ENCODE data around the gene GPATCH3. TPM values are rescaled to one million over a fixed set of nuclear protein-coding genes. Genes with fewer than 3 reads are reported as not detected.

The GPATCH3 gene
- total and polyA plus RNA-seq, 2 experiments from 2014 or later = 6.3 to 9.3 TPM

DNA sequence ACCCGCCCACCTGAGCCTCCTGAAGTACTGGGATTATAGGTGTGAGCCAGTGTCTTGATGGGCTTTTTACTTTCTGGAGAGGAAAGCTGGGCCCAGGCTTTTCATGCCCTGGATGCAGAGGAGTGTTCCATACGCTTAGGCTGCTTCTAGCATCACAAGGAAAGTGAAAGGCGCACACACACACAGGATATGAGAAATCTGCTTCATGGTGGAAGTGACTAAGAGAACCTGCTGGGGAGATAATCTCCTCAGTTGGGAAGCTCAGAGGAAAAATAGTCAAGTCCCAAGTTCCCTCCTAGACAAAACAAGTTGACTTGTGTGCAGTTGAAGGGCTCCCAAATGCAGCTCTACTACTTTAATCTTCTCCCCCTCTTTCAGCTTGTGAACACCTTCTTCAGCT, 23.4 kb upstream of the GPATCH3 start:
- peaks cover 67% of the 10 kb centered on the region for H3K79me2 ChIP-seq (ENCODE audit: insufficient read depth)

DNA sequence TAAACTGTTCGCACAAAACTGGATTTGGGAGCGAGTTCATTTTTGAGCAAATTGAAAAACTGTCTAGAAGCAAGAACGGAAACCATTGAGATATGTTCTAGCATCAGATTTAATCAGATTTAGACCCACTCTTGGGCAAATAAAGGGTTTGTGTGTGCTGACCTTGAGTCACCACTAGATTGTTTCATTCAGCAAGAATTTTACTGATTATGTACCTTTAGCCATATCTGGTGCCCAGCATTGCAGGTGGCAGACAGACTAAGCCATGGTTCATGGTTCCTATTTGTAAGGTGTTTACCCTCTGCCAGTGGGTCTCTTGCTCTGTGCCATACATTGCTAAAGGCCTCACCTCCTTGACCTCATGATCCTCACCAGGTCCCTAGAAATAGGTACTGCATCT, 22.6 kb upstream of the GPATCH3 start:
- in situ Hi-C loops (cut with MboI) = no loop called here
- peaks cover 24% of the 10 kb centered on the region for H3K36me3 ChIP-seq (ENCODE audit: low read depth)
- peak overlapping the region; percentile 88 for H3K4me3 ChIP-seq
- 0 out of 2 replicates have a peak overlapping the region, but pooled peaks have one; percentile 78 for H3K27ac ChIP-seq
- no peaks in the 10 kb centered on the region for H3F3A ChIP-seq (ENCODE audit: insufficient read depth)
- 79 to 84% methylated on average over 3 of the region's 3 CpGs for WGBS, 2 experiments (ENCODE audit: low coverage in 1 of 2, low lambda C conversion rate in 2 of 2, missing lambda C conversion rate in 2 of 2)
- peak; percentile 15 for DNase-seq
- H3K79me2 ChIP-seq (ENCODE audit: insufficient read depth) = peaks cover 59% of the 10 kb centered on the region
- H3K9me2 ChIP-seq (ENCODE audit: insufficient read depth) = no peaks in the 10 kb centered on the region
- no peaks in the 10 kb centered on the region for H3K9me3 ChIP-seq (ENCODE audit: low read depth)
- TF ChIP-seq EZH2phosphoT487 (IDR thresholded peaks at IDR 0.05; ENCODE audit: insufficient read depth, low read depth) (no peak), EZH2 (IDR thresholded peaks at IDR 0.05; ENCODE audit: insufficient read depth, poor library complexity, severe bottlenecking) (no peak)
- peak overlapping the region; percentile 99 for H3K4me2 ChIP-seq (ENCODE audit: unreplicated experiment)
- H3K9ac ChIP-seq = peak overlapping the region; percentile 93
- H4K20me1 ChIP-seq (ENCODE audit: insufficient read depth) = no peaks in the 10 kb centered on the region
- H2AFZ ChIP-seq = no peak overlapping the region
- H3K27me3 ChIP-seq (replicated peaks; ENCODE audit: insufficient read depth) = no peaks in the 10 kb centered on the region
- peaks cover 15% of the 10 kb centered on the region; the same call in 1 of the 2 replicates for H3K4me1 ChIP-seq (ENCODE audit: insufficient read depth)

More for the DNA sequence above, 23.4 kb upstream of the GPATCH3 start:
- 87 to 90% methylated on average over 3 of the region's 3 CpGs for WGBS, 2 experiments (ENCODE audit: low coverage in 1 of 2, low lambda C conversion rate in 2 of 2, missing lambda C conversion rate in 2 of 2)
- H3F3A ChIP-seq (ENCODE audit: insufficient read depth) = no peaks in the 10 kb centered on the region
- H3K9me2 ChIP-seq (ENCODE audit: insufficient read depth) = no peaks in the 10 kb centered on the region
- H3K9ac ChIP-seq = no peak overlapping the region
- TF ChIP-seq EZH2 (IDR thresholded peaks at IDR 0.05; ENCODE audit: insufficient read depth, poor library complexity, severe bottlenecking) (no peak), EZH2phosphoT487 (IDR thresholded peaks at IDR 0.05; ENCODE audit: insufficient read depth, low read depth) (no peak)
- peaks cover 15% of the 10 kb centered on the region; the same call in 1 of the 2 replicates for H3K4me1 ChIP-seq (ENCODE audit: insufficient read depth)
- H2AFZ ChIP-seq = no peak overlapping the region
- in situ Hi-C loops (cut with MboI) = no loop called here
- H3K4me2 ChIP-seq (ENCODE audit: unreplicated experiment) = no peak overlapping the region
- DNase-seq = peak; percentile 46
- H3K4me3 ChIP-seq = no peak overlapping the region; the same call in 1 of the 2 replicates
- no peaks in the 10 kb centered on the region for H3K9me3 ChIP-seq (ENCODE audit: low read depth)
- peaks cover 30% of the 10 kb centered on the region for H3K36me3 ChIP-seq (ENCODE audit: low read depth)
- no peak overlapping the region for H3K27ac ChIP-seq
- no peaks in the 10 kb centered on the region for H4K20me1 ChIP-seq (ENCODE audit: insufficient read depth)
- H3K27me3 ChIP-seq (replicated peaks; ENCODE audit: insufficient read depth) = no peaks in the 10 kb centered on the region

DNA sequence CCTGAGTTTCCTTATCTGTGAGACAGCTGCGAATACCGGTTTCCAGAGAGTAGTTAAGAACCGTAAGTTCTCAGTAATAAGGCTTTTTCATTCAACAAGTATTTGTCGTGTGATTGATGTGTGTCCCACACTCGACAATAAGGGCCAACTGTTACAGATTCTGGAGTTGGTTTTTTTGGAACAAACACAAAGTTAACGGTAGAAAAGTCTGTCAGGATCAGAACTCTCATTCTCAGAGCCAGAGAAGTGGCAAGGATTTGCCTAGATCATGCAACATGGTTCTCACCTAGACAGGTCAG, 22.1 kb upstream of the GPATCH3 start:
- H3K9ac ChIP-seq = peak overlapping the region; percentile 93
- H3F3A ChIP-seq (ENCODE audit: insufficient read depth) = no peaks in the 10 kb centered on the region
- no peaks in the 10 kb centered on the region for H3K9me2 ChIP-seq (ENCODE audit: insufficient read depth)
- TF ChIP-seq EZH2 (IDR thresholded peaks at IDR 0.05; ENCODE audit: insufficient read depth, poor library complexity, severe bottlenecking) = no peak
- TF ChIP-seq EZH2phosphoT487 (IDR thresholded peaks at IDR 0.05; ENCODE audit: insufficient read depth, low read depth) = no peak
- H3K79me2 ChIP-seq (ENCODE audit: insufficient read depth) = peaks cover 54% of the 10 kb centered on the region
- peak; percentile 16 for DNase-seq
- H2AFZ ChIP-seq = peak overlapping the region; percentile 97
- WGBS, 2 experiments (ENCODE audit: low coverage in 1 of 2, low lambda C conversion rate in 2 of 2, missing lambda C conversion rate in 2 of 2) = 10 to 12% methylated on average over 6 of the region's 6 CpGs
- in situ Hi-C loops (cut with MboI) = no loop called here
- peak overlapping the region; percentile 88 for H3K4me3 ChIP-seq
- H3K4me2 ChIP-seq (ENCODE audit: unreplicated experiment) = peak overlapping the region; percentile 99
- H4K20me1 ChIP-seq (ENCODE audit: insufficient read depth) = no peaks in the 10 kb centered on the region
- peaks cover 20% of the 10 kb centered on the region for H3K36me3 ChIP-seq (ENCODE audit: low read depth)
- no peaks in the 10 kb centered on the region for H3K9me3 ChIP-seq (ENCODE audit: low read depth)
- H3K27ac ChIP-seq = peak overlapping the region; percentile 78
- peaks cover 15% of the 10 kb centered on the region; the same call in 1 of the 2 replicates for H3K4me1 ChIP-seq (ENCODE audit: insufficient read depth)
- no peaks in the 10 kb centered on the region for H3K27me3 ChIP-seq (replicated peaks; ENCODE audit: insufficient read depth)

DNA sequence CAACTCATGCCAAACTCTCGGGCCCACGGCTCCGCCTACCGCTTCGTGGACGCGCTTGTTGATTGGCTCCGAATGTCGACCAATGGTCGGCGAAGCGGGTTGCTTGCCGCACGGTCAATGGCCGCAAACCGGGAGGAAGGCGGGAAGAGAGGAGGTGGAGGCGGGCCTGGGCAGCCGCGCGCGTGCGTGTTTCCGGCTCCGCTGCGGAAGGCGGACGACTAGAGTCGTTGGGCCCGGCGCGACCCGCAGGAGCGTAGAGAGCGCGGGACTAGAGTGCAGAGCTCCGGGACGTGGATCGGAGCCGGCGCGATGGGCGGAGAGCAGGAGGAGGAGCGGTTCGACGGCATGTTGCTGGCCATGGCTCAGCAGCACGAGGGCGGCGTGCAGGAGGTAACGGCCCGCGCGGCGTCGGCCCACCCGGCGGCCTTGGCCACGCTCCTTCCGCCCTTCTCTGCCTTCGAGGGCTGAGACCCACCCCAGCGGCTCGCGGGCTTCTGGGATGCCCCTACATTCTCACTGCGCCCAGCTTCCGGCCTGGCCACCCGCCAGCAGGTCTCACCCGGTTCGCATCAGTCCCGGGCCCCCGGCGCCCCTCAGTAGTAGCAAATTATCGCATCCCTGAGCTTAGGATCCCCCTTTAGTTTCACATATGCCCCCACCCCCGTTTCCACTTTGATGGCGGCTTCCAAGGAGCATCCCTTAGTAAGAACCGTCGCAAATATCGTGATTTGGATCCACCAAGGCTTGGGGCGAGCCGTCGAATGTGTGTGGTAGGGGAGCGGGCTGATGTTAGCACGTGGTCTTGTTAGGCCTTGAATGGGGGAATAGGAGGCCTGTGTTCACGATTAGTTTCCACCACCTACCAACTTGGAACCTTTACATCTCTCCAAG, 21.5 kb upstream of the GPATCH3 start, which contains the start of gene NUDC:
Gene NUDC (plus strand): TSS at position 204 of the 891 bp plus-strand sequence. CDS start 106 bp downstream, at position 310.
- in situ Hi-C loops (cut with MboI) = no loop called here
- no peaks in the 10 kb centered on the region for H3K9me2 ChIP-seq (ENCODE audit: insufficient read depth)
- no peaks in the 10 kb centered on the region for H3K9me3 ChIP-seq (ENCODE audit: low read depth)
- peaks cover 18% of the 10 kb centered on the region for H3K36me3 ChIP-seq (ENCODE audit: low read depth)
- 1% methylated on average over 75 to 82 of the region's 83 CpGs for WGBS, 2 experiments (ENCODE audit: low coverage in 1 of 2, low lambda C conversion rate in 2 of 2, missing lambda C conversion rate in 2 of 2)
- peak within 1 kb of the TSS; percentile 99 for H3K4me2 ChIP-seq (ENCODE audit: unreplicated experiment)
- peak within 1 kb of the TSS; percentile 88 for H3K4me3 ChIP-seq
- no peaks in the 10 kb centered on the region for H3K27me3 ChIP-seq (replicated peaks; ENCODE audit: insufficient read depth)
- TF ChIP-seq EZH2phosphoT487 (IDR thresholded peaks at IDR 0.05; ENCODE audit: insufficient read depth, low read depth) (no peak), EZH2 (IDR thresholded peaks at IDR 0.05; ENCODE audit: insufficient read depth, poor library complexity, severe bottlenecking) (no peak)
- peak within 1 kb of the TSS; percentile 97 for H2AFZ ChIP-seq
- DNase-seq = peak; percentile 100
- peak within 1 kb of the TSS; percentile 78 for H3K27ac ChIP-seq
- H3F3A ChIP-seq (ENCODE audit: insufficient read depth) = no peaks in the 10 kb centered on the region
- H4K20me1 ChIP-seq (ENCODE audit: insufficient read depth) = no peaks in the 10 kb centered on the region
- peaks cover 48% of the 10 kb centered on the region for H3K79me2 ChIP-seq (ENCODE audit: insufficient read depth)
- H3K9ac ChIP-seq = peak within 1 kb of the TSS; percentile 93
- peaks cover 15% of the 10 kb centered on the region; the same call in 1 of the 2 replicates for H3K4me1 ChIP-seq (ENCODE audit: insufficient read depth)

Data from GM23248 (cell line).